GM23338 (cell line): ENCODE data around the gene HENMT1. TPM values are rescaled to one million over a fixed set of nuclear protein-coding genes. Genes with fewer than 3 reads are reported as not detected.

Source experiments
- ATAC-seq: fragments of 200-7000 bp; cut with Tn5 transposase; 3 replicates; pipeline ENCODE4 v1.9.1; 2020
- DNase-seq: peaks from one replicate; pipeline ENCODE4 v3.0.0-alpha.2; 2015; ENCODE audit warnings: low spot score
- H2AFZ ChIP-seq: fragments of 200-600 bp; sonication (generic); 2 replicates; pipeline ENCODE4 v1.8.0; 2016; ENCODE audit warnings: antibody characterized with exemption, mild to moderate bottlenecking, moderate library complexity
- H3F3A ChIP-seq: fragments of 200-600 bp; sonication (generic); replicated peaks from 2 replicates; pipeline ENCODE4 v1.8.0; 2017; ENCODE audit warnings: antibody characterized with exemption, mixed run types, low read depth
- H3K27ac ChIP-seq: fragments of 200-600 bp; sonication (generic); 2 replicates; pipeline ENCODE4 v1.6.1; 2016; ENCODE audit warnings: low read depth
- H3K27me3 ChIP-seq: fragments of 200-600 bp; sonication (generic); 2 replicates; pipeline ENCODE4 v1.8.0; 2016; ENCODE audit warnings: mild to moderate bottlenecking, mixed run types, moderate library complexity; ENCODE audit not compliant: insufficient read depth
- H3K36me3 ChIP-seq: fragments of 200-600 bp; sonication (generic); 2 replicates; pipeline ENCODE4 v1.8.0; 2016; ENCODE audit warnings: mild to moderate bottlenecking; ENCODE audit not compliant: insufficient read depth
- H3K4me1 ChIP-seq: fragments of 200-600 bp; sonication (generic); 2 replicates; pipeline ENCODE4 v1.8.0; 2016; ENCODE audit warnings: mild to moderate bottlenecking, moderate library complexity; ENCODE audit not compliant: insufficient read depth
- H3K4me2 ChIP-seq: fragments of 200-600 bp; sonication (generic); 2 replicates; pipeline ENCODE4 v1.7.1; 2017; ENCODE audit warnings: mixed run types
- H3K4me3 ChIP-seq: fragments of 200-600 bp; sonication (generic); 2 replicates; pipeline ENCODE4 v1.6.1; 2016; ENCODE audit warnings: mixed run types
- H3K79me2 ChIP-seq: fragments of 200-600 bp; sonication (generic); replicated peaks from 2 replicates; pipeline ENCODE4 v1.8.0; 2017; ENCODE audit warnings: mild to moderate bottlenecking; ENCODE audit not compliant: insufficient read depth
- H3K9me2 ChIP-seq: fragments of 200-600 bp; sonication (generic); 2 replicates; pipeline ENCODE4 v1.8.0; 2017; ENCODE audit not compliant: insufficient read depth
- H4K20me1 ChIP-seq: fragments of 200-600 bp; sonication (generic); replicated peaks from 2 replicates; pipeline ENCODE4 v1.8.0; 2017; ENCODE audit warnings: mild to moderate bottlenecking; ENCODE audit not compliant: insufficient read depth
- H3K27ac Mint-ChIP-seq: 2 replicates; pipeline ENCODE4 v1.8.0; 2020; ENCODE audit warnings: inconsistent platforms, mild to moderate bottlenecking, moderate library complexity, mixed read lengths
- H3K27me3 Mint-ChIP-seq: 3 replicates; pipeline ENCODE4 v1.8.0; 2022; ENCODE audit warnings: low read depth, mild to moderate bottlenecking, moderate library complexity, mixed read lengths, inconsistent platforms; ENCODE audit not compliant: insufficient read depth, poor library complexity
- H3K36me3 Mint-ChIP-seq: 3 replicates; pipeline ENCODE4 v1.8.0; 2021; ENCODE audit warnings: low read depth, mild to moderate bottlenecking, inconsistent platforms, moderate library complexity, mixed read lengths
- H3K4me1 Mint-ChIP-seq: 3 replicates; pipeline ENCODE4 v1.8.0; 2020; ENCODE audit warnings: mild to moderate bottlenecking, inconsistent platforms, mixed read lengths
- H3K4me3 Mint-ChIP-seq: 3 replicates; pipeline ENCODE4 v1.8.0; 2021; ENCODE audit warnings: moderate library complexity, mild to moderate bottlenecking, inconsistent platforms, mixed read lengths
- H3K9me3 Mint-ChIP-seq: 3 replicates; pipeline ENCODE4 v1.8.0; 2020; ENCODE audit warnings: moderate library complexity, mild to moderate bottlenecking, inconsistent platforms, mixed read lengths
- CREB1 ChIP-seq: fragments of 250-450 bp; sonication (Bioruptor Pico); IDR thresholded peaks from 2 replicates; pipeline ENCODE4 v1.5.0; 2020; ENCODE audit warnings: low read depth, mild to moderate bottlenecking, moderate library complexity
- EZH2 ChIP-seq: fragments of 200-600 bp; sonication (generic); IDR thresholded peaks from one replicate; pipeline ENCODE4 v1.8.0; 2017; ENCODE audit warnings: antibody characterized with exemption, mild to moderate bottlenecking, low read depth; ENCODE audit not compliant: unreplicated experiment
- EZH2phosphoT487 ChIP-seq: fragments of 200-600 bp; sonication (generic); IDR thresholded peaks from one replicate; pipeline ENCODE4 v1.8.1; 2018; ENCODE audit warnings: antibody characterized with exemption; ENCODE audit not compliant: unreplicated experiment
- JUNB ChIP-seq: IDR thresholded peaks from one replicate; pipeline ENCODE4 v1.6.1; 2016; ENCODE audit warnings: antibody characterized with exemption; ENCODE audit not compliant: unreplicated experiment
- NANOG ChIP-seq: IDR thresholded peaks from 2 replicates; pipeline ENCODE4 v1.6.1; 2016; ENCODE audit warnings: antibody characterized with exemption, borderline replicate concordance
- POLR2AphosphoS5 ChIP-seq: IDR thresholded peaks from 2 replicates; pipeline ENCODE4 v1.6.1; 2016; ENCODE audit warnings: antibody characterized with exemption, low read depth
- STAT1 ChIP-seq: IDR thresholded peaks from one replicate; pipeline ENCODE4 v1.6.1; 2016; ENCODE audit warnings: antibody characterized with exemption; ENCODE audit not compliant: unreplicated experiment
- ZNF114 ChIP-seq: fragments of 250-450 bp; sonication (Bioruptor Pico); IDR thresholded peaks from 2 replicates; pipeline ENCODE4 v1.5.0; 2020; ENCODE audit warnings: mild to moderate bottlenecking, moderate library complexity
- ZNF331 ChIP-seq: fragments of 250-450 bp; sonication (Bioruptor Pico); IDR thresholded peaks from 2 replicates; pipeline ENCODE4 v1.5.0; 2020; ENCODE audit warnings: low read depth, mild to moderate bottlenecking, moderate library complexity
- polyA plus RNA-seq: library from polyadenylated mRNA; unstranded; fragments of >200 nt; fragmentation: Nextera tagmentation; extraction: Ambion mirVana; gene quantifications from 2 replicates; pipeline ENCODE4 v1.2.1, GENCODE V29; 2016
- total RNA-seq: library from RNA; depleted of rRNA; stranded (reverse); fragments of >200 nt; shearing (Covaris generic); gene quantifications from 2 replicates; pipeline ENCODE4 v1.2.3, GENCODE V29; 2014
- TF ChIP-seq, protein P1 (sequence below): IDR thresholded peaks from 2 replicates; pipeline ENCODE4 v1.6.1; 2016; ENCODE audit warnings: antibody characterized with exemption
- TF ChIP-seq, protein P2 (sequence below): fragments of 250-450 bp; sonication (Bioruptor Pico); IDR thresholded peaks from 2 replicates; pipeline ENCODE4 v1.5.0; 2020; ENCODE audit warnings: mild to moderate bottlenecking, moderate library complexity
- TF ChIP-seq, protein P3 (sequence below), 2 experiments: fragments of 200-600 bp in 1 of 2; sonication (generic) in 1 of 2; conservative IDR thresholded peaks; 2 replicates each; pipeline versions ENCODE4 v1.5.1 to v1.6.1; 2016 to 2017; ENCODE audit warnings: antibody characterized with exemption in 2 of 2, low read depth in 2 of 2, mild to moderate bottlenecking in 2 of 2, moderate library complexity in 1 of 2
- TF ChIP-seq, protein P4 (sequence below): IDR thresholded peaks from one replicate; pipeline ENCODE4 v1.6.1; 2018; ENCODE audit warnings: antibody characterized with exemption; ENCODE audit not compliant: unreplicated experiment

The HENMT1 gene
- total and polyA plus RNA-seq, 2 experiments from 2014 or later, result 4.7 to 9.7 TPM

DNA sequence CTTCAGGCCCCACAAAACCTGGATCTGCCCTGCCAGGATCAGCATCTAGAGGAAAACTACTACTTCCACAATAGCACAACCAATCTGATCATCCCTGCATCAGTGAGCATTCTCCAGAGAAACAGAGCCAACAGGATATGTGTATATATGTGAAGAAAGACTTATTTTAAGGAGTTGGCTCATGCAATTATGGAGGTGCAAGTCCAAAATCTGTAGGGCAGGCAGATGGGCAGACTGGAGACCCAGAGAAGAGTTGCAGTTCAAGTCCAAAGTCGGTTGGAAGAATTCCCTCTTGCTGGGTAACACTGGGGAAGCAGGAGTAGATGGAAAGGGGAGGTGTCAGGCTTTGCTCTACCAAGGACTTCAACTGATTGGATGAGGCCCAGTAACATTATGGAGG, 4.9 kb upstream of the HENMT1 start:
- no peak overlapping the region for H3K27ac ChIP-seq
- no peak overlapping the region for H3K4me2 ChIP-seq
- ATAC-seq (no peak), DNase-seq (no peak)
- H3K9me3 Mint-ChIP-seq, result peaks cover 9% of the 10 kb centered on the region; the same call in 2 of the 3 replicates
- H3K4me3 ChIP-seq, result no peak overlapping the region
- H3K4me1 ChIP-seq, result no peaks in the 10 kb centered on the region; the same call in 1 of the 2 replicates
- no peak overlapping the region for H2AFZ ChIP-seq
- no peaks in the 10 kb centered on the region; the same call in 2 of the 3 replicates for H3K4me1 Mint-ChIP-seq
- TF ChIP-seq POLR2AphosphoS5 (no peak), NANOG (no peak), EZH2 (no peak), ZNF114 (no peak), STAT1 (no peak), EZH2phosphoT487 (no peak), CREB1 (CRISPR knock-in tag) (no peak), ZNF331 (CRISPR knock-in tag) (no peak), JUNB (no peak)
- TF ChIP-seq, protein P1, sequence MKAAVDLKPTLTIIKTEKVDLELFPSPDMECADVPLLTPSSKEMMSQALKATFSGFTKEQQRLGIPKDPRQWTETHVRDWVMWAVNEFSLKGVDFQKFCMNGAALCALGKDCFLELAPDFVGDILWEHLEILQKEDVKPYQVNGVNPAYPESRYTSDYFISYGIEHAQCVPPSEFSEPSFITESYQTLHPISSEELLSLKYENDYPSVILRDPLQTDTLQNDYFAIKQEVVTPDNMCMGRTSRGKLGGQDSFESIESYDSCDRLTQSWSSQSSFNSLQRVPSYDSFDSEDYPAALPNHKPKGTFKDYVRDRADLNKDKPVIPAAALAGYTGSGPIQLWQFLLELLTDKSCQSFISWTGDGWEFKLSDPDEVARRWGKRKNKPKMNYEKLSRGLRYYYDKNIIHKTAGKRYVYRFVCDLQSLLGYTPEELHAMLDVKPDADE, result no peak
- TF ChIP-seq, protein P2, sequence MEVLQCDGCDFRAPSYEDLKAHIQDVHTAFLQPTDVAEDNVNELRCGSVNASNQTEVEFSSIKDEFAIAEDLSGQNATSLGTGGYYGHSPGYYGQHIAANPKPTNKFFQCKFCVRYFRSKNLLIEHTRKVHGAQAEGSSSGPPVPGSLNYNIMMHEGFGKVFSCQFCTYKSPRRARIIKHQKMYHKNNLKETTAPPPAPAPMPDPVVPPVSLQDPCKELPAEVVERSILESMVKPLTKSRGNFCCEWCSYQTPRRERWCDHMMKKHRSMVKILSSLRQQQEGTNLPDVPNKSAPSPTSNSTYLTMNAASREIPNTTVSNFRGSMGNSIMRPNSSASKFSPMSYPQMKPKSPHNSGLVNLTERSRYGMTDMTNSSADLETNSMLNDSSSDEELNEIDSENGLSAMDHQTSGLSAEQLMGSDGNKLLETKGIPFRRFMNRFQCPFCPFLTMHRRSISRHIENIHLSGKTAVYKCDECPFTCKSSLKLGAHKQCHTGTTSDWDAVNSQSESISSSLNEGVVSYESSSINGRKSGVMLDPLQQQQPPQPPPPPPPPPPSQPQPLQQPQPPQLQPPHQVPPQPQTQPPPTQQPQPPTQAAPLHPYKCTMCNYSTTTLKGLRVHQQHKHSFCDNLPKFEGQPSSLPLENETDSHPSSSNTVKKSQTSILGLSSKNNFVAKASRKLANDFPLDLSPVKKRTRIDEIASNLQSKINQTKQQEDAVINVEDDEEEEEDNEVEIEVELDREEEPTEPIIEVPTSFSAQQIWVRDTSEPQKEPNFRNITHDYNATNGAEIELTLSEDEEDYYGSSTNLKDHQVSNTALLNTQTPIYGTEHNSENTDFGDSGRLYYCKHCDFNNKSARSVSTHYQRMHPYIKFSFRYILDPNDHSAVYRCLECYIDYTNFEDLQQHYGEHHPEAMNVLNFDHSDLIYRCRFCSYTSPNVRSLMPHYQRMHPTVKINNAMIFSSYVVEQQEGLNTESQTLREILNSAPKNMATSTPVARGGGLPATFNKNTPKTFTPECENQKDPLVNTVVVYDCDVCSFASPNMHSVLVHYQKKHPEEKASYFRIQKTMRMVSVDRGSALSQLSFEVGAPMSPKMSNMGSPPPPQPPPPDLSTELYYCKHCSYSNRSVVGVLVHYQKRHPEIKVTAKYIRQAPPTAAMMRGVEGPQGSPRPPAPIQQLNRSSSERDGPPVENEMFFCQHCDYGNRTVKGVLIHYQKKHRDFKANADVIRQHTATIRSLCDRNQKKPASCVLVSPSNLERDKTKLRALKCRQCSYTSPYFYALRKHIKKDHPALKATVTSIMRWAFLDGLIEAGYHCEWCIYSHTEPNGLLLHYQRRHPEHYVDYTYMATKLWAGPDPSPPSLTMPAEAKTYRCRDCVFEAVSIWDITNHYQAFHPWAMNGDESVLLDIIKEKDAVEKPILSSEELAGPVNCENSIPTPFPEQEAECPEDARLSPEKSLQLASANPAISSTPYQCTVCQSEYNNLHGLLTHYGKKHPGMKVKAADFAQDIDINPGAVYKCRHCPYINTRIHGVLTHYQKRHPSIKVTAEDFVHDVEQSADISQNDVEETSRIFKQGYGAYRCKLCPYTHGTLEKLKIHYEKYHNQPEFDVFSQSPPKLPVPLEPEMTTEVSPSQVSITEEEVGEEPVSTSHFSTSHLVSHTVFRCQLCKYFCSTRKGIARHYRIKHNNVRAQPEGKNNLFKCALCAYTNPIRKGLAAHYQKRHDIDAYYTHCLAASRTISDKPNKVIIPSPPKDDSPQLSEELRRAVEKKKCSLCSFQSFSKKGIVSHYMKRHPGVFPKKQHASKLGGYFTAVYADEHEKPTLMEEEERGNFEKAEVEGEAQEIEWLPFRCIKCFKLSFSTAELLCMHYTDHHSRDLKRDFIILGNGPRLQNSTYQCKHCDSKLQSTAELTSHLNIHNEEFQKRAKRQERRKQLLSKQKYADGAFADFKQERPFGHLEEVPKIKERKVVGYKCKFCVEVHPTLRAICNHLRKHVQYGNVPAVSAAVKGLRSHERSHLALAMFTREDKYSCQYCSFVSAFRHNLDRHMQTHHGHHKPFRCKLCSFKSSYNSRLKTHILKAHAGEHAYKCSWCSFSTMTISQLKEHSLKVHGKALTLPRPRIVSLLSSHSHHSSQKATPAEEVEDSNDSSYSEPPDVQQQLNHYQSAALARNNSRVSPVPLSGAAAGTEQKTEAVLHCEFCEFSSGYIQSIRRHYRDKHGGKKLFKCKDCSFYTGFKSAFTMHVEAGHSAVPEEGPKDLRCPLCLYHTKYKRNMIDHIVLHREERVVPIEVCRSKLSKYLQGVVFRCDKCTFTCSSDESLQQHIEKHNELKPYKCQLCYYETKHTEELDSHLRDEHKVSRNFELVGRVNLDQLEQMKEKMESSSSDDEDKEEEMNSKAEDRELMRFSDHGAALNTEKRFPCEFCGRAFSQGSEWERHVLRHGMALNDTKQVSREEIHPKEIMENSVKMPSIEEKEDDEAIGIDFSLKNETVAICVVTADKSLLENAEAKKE (CRISPR knock-in tag), result no peak
- TF ChIP-seq, protein P3, sequence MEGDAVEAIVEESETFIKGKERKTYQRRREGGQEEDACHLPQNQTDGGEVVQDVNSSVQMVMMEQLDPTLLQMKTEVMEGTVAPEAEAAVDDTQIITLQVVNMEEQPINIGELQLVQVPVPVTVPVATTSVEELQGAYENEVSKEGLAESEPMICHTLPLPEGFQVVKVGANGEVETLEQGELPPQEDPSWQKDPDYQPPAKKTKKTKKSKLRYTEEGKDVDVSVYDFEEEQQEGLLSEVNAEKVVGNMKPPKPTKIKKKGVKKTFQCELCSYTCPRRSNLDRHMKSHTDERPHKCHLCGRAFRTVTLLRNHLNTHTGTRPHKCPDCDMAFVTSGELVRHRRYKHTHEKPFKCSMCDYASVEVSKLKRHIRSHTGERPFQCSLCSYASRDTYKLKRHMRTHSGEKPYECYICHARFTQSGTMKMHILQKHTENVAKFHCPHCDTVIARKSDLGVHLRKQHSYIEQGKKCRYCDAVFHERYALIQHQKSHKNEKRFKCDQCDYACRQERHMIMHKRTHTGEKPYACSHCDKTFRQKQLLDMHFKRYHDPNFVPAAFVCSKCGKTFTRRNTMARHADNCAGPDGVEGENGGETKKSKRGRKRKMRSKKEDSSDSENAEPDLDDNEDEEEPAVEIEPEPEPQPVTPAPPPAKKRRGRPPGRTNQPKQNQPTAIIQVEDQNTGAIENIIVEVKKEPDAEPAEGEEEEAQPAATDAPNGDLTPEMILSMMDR (conservative IDR thresholded peaks at IDR 0.05; ENCODE audit: low read depth in 2 of 2), result no peak
- TF ChIP-seq, protein P4, sequence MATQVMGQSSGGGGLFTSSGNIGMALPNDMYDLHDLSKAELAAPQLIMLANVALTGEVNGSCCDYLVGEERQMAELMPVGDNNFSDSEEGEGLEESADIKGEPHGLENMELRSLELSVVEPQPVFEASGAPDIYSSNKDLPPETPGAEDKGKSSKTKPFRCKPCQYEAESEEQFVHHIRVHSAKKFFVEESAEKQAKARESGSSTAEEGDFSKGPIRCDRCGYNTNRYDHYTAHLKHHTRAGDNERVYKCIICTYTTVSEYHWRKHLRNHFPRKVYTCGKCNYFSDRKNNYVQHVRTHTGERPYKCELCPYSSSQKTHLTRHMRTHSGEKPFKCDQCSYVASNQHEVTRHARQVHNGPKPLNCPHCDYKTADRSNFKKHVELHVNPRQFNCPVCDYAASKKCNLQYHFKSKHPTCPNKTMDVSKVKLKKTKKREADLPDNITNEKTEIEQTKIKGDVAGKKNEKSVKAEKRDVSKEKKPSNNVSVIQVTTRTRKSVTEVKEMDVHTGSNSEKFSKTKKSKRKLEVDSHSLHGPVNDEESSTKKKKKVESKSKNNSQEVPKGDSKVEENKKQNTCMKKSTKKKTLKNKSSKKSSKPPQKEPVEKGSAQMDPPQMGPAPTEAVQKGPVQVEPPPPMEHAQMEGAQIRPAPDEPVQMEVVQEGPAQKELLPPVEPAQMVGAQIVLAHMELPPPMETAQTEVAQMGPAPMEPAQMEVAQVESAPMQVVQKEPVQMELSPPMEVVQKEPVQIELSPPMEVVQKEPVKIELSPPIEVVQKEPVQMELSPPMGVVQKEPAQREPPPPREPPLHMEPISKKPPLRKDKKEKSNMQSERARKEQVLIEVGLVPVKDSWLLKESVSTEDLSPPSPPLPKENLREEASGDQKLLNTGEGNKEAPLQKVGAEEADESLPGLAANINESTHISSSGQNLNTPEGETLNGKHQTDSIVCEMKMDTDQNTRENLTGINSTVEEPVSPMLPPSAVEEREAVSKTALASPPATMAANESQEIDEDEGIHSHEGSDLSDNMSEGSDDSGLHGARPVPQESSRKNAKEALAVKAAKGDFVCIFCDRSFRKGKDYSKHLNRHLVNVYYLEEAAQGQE, result no peak
- peaks cover 2% of the 10 kb centered on the region; the same call in 1 of the 3 replicates for H3K36me3 Mint-ChIP-seq
- no peaks in the 10 kb centered on the region for H3K36me3 ChIP-seq
- no peaks in the 10 kb centered on the region for H3F3A ChIP-seq
- peaks cover 13% of the 10 kb centered on the region for H3K27me3 Mint-ChIP-seq
- no peaks in the 10 kb centered on the region for H3K9me2 ChIP-seq
- H3K27me3 ChIP-seq, result peaks cover 15% of the 10 kb centered on the region
- no peak overlapping the region for H3K4me3 Mint-ChIP-seq
- H3K79me2 ChIP-seq, result no peaks in the 10 kb centered on the region
- H4K20me1 ChIP-seq, result no peaks in the 10 kb centered on the region
- H3K27ac Mint-ChIP-seq, result no peak overlapping the region
